A549 treated with CpdA at 1 μM for 4 hours (cell line): ENCODE data around the gene GATB. TPM values are rescaled to one million over a fixed set of nuclear protein-coding genes. Genes with fewer than 3 reads are reported as not detected.

Source experiments
- total RNA-seq: library from RNA; stranded (reverse); fragments of 200-300 nt; extraction: Qiagen RNA extraction; gene quantifications from 5 replicates; pipeline ENCODE4 v1.2.3, GENCODE V29; 2022; ENCODE audit warnings: low read depth

GATB gene, protein sequence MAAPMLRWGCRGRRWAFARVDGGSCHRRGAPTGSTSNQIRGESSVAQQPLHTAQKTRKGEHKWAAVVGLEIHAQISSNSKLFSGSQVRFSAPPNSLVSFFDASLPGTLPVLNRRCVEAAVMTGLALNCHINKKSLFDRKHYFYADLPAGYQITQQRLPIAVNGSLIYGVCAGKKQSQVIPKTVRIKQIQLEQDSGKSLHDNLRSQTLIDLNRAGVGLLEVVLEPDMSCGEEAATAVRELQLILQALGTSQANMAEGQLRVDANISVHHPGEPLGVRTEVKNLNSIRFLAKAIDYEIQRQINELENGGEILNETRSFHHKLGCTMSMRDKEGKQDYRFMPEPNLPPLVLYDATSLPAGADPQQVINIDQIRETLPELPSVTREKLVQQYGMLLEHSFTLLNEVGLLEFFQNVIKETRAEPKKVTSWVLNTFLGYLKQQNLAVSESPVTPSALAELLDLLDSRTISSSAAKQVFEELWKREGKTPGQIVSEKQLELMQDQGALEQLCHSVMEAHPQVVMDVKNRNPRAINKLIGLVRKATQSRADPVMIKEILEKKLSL
- 9.1 to 12.3 TPM (median 11.4 TPM) in 5 replicates for total RNA-seq

GRCh38 chr4:151760712-151761661 lies at the start of gene GATB:
GATB (minus strand) TSS chr4:151761007; CDS start chr4:151760982, 25 bp downstream.

